PC-3 (cell line): ENCODE measurements around the gene SCGN. TPM values are rescaled to one million over a fixed set of nuclear protein-coding genes. Genes with fewer than 3 reads are reported as not detected.

Experiments used
- ATAC-seq: fragments of 200-7000 bp; cut with Tn5 transposase; 2 replicates; pipeline ENCODE4 v1.9.1; 2020; ENCODE audit warnings: mild to moderate bottlenecking, moderate library complexity
- BruUV-seq: library from RNA; stranded (reverse); fragments of 400-500 nt; replicated peaks from 2 replicates; lab custom pipeline; 2021; lab: Mats Ljungman, UMichigan
- CTCF ChIA-PET: fragments of 300-600 bp; sonication (Branson Sonifier 250); formaldehyde crosslinking; loops from one replicate; lab custom pipeline; 2022; ENCODE audit warnings: antibody characterized with exemption; lab: Charles Lee
- POLR2A ChIA-PET: fragments of 300-600 bp; sonication (Branson Sonifier 250); formaldehyde crosslinking; loops from one replicate; lab custom pipeline; 2022; ENCODE audit warnings: antibody characterized with exemption; ENCODE audit not compliant: unreplicated experiment; lab: Charles Lee
- DNase-seq: peaks from one replicate; pipeline ENCODE4 v3.0.0-alpha.2; 2015
- H2AFZ ChIP-seq: fragments of 300-600 bp; sonication (generic); 2 replicates; pipeline ENCODE4 v1.6.0; 2016; ENCODE audit warnings: antibody characterized with exemption, low read length
- H3F3A ChIP-seq: fragments of 300-600 bp; sonication (generic); one replicate; pipeline ENCODE4 v1.6.0; 2017; ENCODE audit warnings: antibody characterized with exemption, low read length, control low read depth, mild to moderate bottlenecking; ENCODE audit not compliant: unreplicated experiment
- H3K27ac ChIP-seq: fragments of 300-600 bp; sonication (generic); 2 replicates; pipeline ENCODE4 v1.5.1; 2016; ENCODE audit warnings: mild to moderate bottlenecking, low read length
- H3K27me3 ChIP-seq: fragments of 300-600 bp; sonication (generic); 2 replicates; pipeline ENCODE4 v1.6.1; 2016; ENCODE audit warnings: low read length, mixed read lengths
- H3K36me3 ChIP-seq: fragments of 300-600 bp; sonication (generic); 2 replicates; pipeline ENCODE4 v1.6.1; 2016; ENCODE audit warnings: low read depth, mixed run types, low read length, mixed read lengths
- H3K4me1 ChIP-seq: fragments of 300-600 bp; sonication (generic); 2 replicates; pipeline ENCODE4 v1.5.1; 2016; ENCODE audit warnings: low read length; ENCODE audit not compliant: insufficient read depth
- H3K4me2 ChIP-seq: fragments of 300-600 bp; sonication (generic); 2 replicates; pipeline ENCODE4 v1.6.0; 2016; ENCODE audit warnings: low read length
- H3K4me3 ChIP-seq: fragments of 300-600 bp; sonication (generic); 2 replicates; pipeline ENCODE4 v1.5.1; 2016; ENCODE audit warnings: mild to moderate bottlenecking, low read length, mixed read lengths
- H3K79me2 ChIP-seq: fragments of 300-600 bp; sonication (generic); 2 replicates; pipeline ENCODE4 v1.6.1; 2017; ENCODE audit warnings: low read length, mixed read lengths
- H3K9ac ChIP-seq: fragments of 300-600 bp; sonication (generic); 2 replicates; pipeline ENCODE4 v1.6.0; 2016; ENCODE audit warnings: mild to moderate bottlenecking, low read length
- H3K9me2 ChIP-seq: fragments of 300-600 bp; sonication (generic); replicated peaks from 2 replicates; pipeline ENCODE4 v1.6.1; 2016; ENCODE audit warnings: mixed run types, low read length, mixed read lengths
- H3K9me3 ChIP-seq: fragments of 300-600 bp; sonication (generic); 2 replicates; pipeline ENCODE4 v1.6.1; 2016; ENCODE audit warnings: low read length, mixed read lengths
- H4K20me1 ChIP-seq: fragments of 300-600 bp; sonication (generic); 2 replicates; pipeline ENCODE4 v1.6.1; 2016; ENCODE audit warnings: low read length, mixed read lengths
- CTCF ChIP-seq: fragments of 300-600 bp; sonication (generic); conservative IDR thresholded peaks from 2 replicates; pipeline ENCODE4 v1.5.1; 2017; ENCODE audit warnings: antibody characterized with exemption, low read depth, mild to moderate bottlenecking, low read length
- EZH2 ChIP-seq: fragments of 300-600 bp; sonication (generic); IDR thresholded peaks from one replicate; pipeline ENCODE4 v1.6.1; 2017; ENCODE audit warnings: antibody characterized with exemption, mild to moderate bottlenecking, low read length; ENCODE audit not compliant: unreplicated experiment
- EZH2phosphoT487 ChIP-seq: fragments of 300-600 bp; sonication (generic); IDR thresholded peaks from 2 replicates; pipeline ENCODE4 v1.6.1; 2018; ENCODE audit warnings: mild to moderate bottlenecking, antibody characterized with exemption, low read length, borderline replicate concordance
- intact Hi-C: fragments of 100-400 bp; cut with micrococcal nuclease; formaldehyde crosslinking; loops from 2 replicates; pipeline ENCODE4 v1.9.0; 2023
- total RNA-seq: library from RNA; depleted of rRNA; stranded (reverse); fragments of >200 nt; gene quantifications from 2 replicates; pipeline ENCODE4 v1.2.3, GENCODE V29; 2014

Gene SCGN
- total RNA-seq, 1 experiment from 2014 or later: not detected

- H3K36me3 ChIP-seq: no peaks in the 10 kb centered on the region
- ATAC-seq (no peak), DNase-seq (no peak)
- no peaks in the 10 kb centered on the region for H3K79me2 ChIP-seq
- no peak overlapping the region for H2AFZ ChIP-seq
- H3K9me3 ChIP-seq: no peaks in the 10 kb centered on the region
- intact Hi-C loops: no loop called here
- POLR2A ChIA-PET: no interaction called here
- no peaks in the 10 kb centered on the region for H3K4me1 ChIP-seq
- H3F3A ChIP-seq: no peaks in the 10 kb centered on the region
- H3K4me2 ChIP-seq: no peak overlapping the region
- CTCF ChIA-PET: no interaction called here
- no peak overlapping the region for H3K27ac ChIP-seq
- no peaks in the 10 kb centered on the region for H4K20me1 ChIP-seq
- H3K9me2 ChIP-seq: no peaks in the 10 kb centered on the region; the same call in 1 of the 2 replicates
- no peak overlapping the region for H3K9ac ChIP-seq
- H3K4me3 ChIP-seq: no peak overlapping the region
- H3K27me3 ChIP-seq: peaks cover 80% of the 10 kb centered on the region
- TF ChIP-seq EZH2 (no peak), EZH2phosphoT487 (no peak), CTCF (no peak)
- no TSS peak for BruUV-seq
These were observed 74.3 kb downstream of the SCGN start for GRCh38 chr6:25726122-25726911.

GRCh38 chr6:25727028-25727427 lies 75.0 kb downstream of the SCGN start:
- no peak overlapping the region for H3K4me2 ChIP-seq
- no peak overlapping the region for H3K4me3 ChIP-seq
- H3K9me2 ChIP-seq: no peaks in the 10 kb centered on the region; the same call in 1 of the 2 replicates
- ChIA-PET CTCF (no interaction called here), POLR2A (no interaction called here)
- H4K20me1 ChIP-seq: no peaks in the 10 kb centered on the region
- no peaks in the 10 kb centered on the region for H3K4me1 ChIP-seq
- no peaks in the 10 kb centered on the region for H3F3A ChIP-seq
- H3K27me3 ChIP-seq: peaks cover 82% of the 10 kb centered on the region
- no peak overlapping the region for H2AFZ ChIP-seq
- DNase-seq: no peak
- no peaks in the 10 kb centered on the region for H3K9me3 ChIP-seq
- no TSS peak for BruUV-seq
- H3K36me3 ChIP-seq: no peaks in the 10 kb centered on the region
- H3K79me2 ChIP-seq: no peaks in the 10 kb centered on the region
- intact Hi-C loops: no loop called here
- no peak for ATAC-seq
- TF ChIP-seq EZH2 (no peak), EZH2phosphoT487 (no peak), CTCF (no peak)
- no peak overlapping the region for H3K27ac ChIP-seq
- no peak overlapping the region for H3K9ac ChIP-seq

- no TSS peak for BruUV-seq
- CTCF ChIA-PET: no interaction called here
These were observed 78.9 kb downstream of the SCGN start for GRCh38 chr6:25730907-25731306.

More at GRCh38 chr6:25730907-25731306, 78.9 kb downstream of the SCGN start:
- no peak for ATAC-seq
- no peaks in the 10 kb centered on the region for H3K9me3 ChIP-seq
- H3K4me3 ChIP-seq: no peak overlapping the region
- TF ChIP-seq EZH2 (no peak), EZH2phosphoT487 (no peak), CTCF (no peak)
- DNase-seq: no peak
- intact Hi-C loops: no loop called here
- H3F3A ChIP-seq: no peaks in the 10 kb centered on the region
- no peak overlapping the region for H3K4me2 ChIP-seq
- no peak overlapping the region for H2AFZ ChIP-seq
- no peak overlapping the region for H3K27ac ChIP-seq
- POLR2A ChIA-PET: no interaction called here
- H3K36me3 ChIP-seq: no peaks in the 10 kb centered on the region
- H3K4me1 ChIP-seq: no peaks in the 10 kb centered on the region
- H3K9ac ChIP-seq: no peak overlapping the region
- no peaks in the 10 kb centered on the region for H3K79me2 ChIP-seq
- peaks cover 85% of the 10 kb centered on the region for H3K27me3 ChIP-seq
- no peaks in the 10 kb centered on the region for H4K20me1 ChIP-seq
- no peaks in the 10 kb centered on the region; the same call in 1 of the 2 replicates for H3K9me2 ChIP-seq
